Mucosa of rectum (tissue), 2 donors: Measurements from ENCODE around the gene NR2C2AP.
"Not testable (repeated sequence)": the region's sequence is repeated elsewhere in the genome, so short reads cannot be mapped to it uniquely, and the experiment has no call there.

Source experiments
- H3K27ac ChIP-seq, 2 donors: one replicate each; pipeline ENCODE4 v1.7.0; 2013; ENCODE audit warnings: inconsistent platforms in 2 of 2, low read depth in 2 of 2, low read length in 2 of 2
- H3K27me3 ChIP-seq, 2 donors: one replicate each; pipeline ENCODE4 v1.7.0; 2013; ENCODE audit warnings: low read length in 2 of 2; ENCODE audit not compliant: control insufficient read depth in 2 of 2, insufficient read depth in 2 of 2
- H3K36me3 ChIP-seq, 2 donors: one replicate each; pipeline ENCODE4 v1.7.0; 2013; ENCODE audit warnings: low read length in 2 of 2; ENCODE audit not compliant: control insufficient read depth in 2 of 2, insufficient read depth in 2 of 2
- H3K4me1 ChIP-seq, 2 donors: one replicate each; pipeline ENCODE4 v1.7.0; 2013; ENCODE audit warnings: low read length in 2 of 2, mild to moderate bottlenecking in 1 of 2; ENCODE audit not compliant: control insufficient read depth in 2 of 2, insufficient read depth in 2 of 2
- H3K4me3 ChIP-seq, 2 donors: one replicate each; pipeline ENCODE4 v1.7.0; 2013; ENCODE audit warnings: low read length in 2 of 2
- H3K9ac ChIP-seq, 2 donors: one replicate each; pipeline ENCODE4 v1.7.0; 2013; ENCODE audit warnings: low read length in 2 of 2, low read depth in 1 of 2, mild to moderate bottlenecking in 1 of 2
- H3K9me3 ChIP-seq, 2 donors: one replicate each; pipeline ENCODE4 v1.7.0; 2013; ENCODE audit warnings: low read length in 2 of 2; ENCODE audit not compliant: control insufficient read depth in 2 of 2
- donor health status: healthy.
- donor health status: Normal muscosa, but diverticular disease.

NR2C2AP gene

GRCh38 chr19:19186742-19187141, 16.5 kb downstream of the NR2C2AP start:
- H3K36me3 ChIP-seq = peaks cover 4 to 20% of the 10 kb centered on the region in 2 donors
- no peak overlapping the region for H3K9ac ChIP-seq
- no peaks in the 10 kb centered on the region for H3K27me3 ChIP-seq
- H3K27ac ChIP-seq = no peak overlapping the region
- H3K4me3 ChIP-seq = no peak overlapping the region
- H3K4me1 ChIP-seq = peaks cover 11 to 14% of the 10 kb centered on the region in 2 donors
- no peaks in the 10 kb centered on the region for H3K9me3 ChIP-seq

- Histone ChIP-seq H3K27ac (no peak overlapping the region), H3K4me3 (no peak overlapping the region), H3K27me3 (no peaks in the 10 kb centered on the region), H3K9me3 (no peaks in the 10 kb centered on the region), H3K36me3 (peaks cover 8 to 26% of the 10 kb centered on the region in 2 donors), H3K9ac (no peak overlapping the region), H3K4me1 (peaks cover 7 to 13% of the 10 kb centered on the region in 2 donors)
Measured at GRCh38 chr19:19185853-19186740, 17.1 kb downstream of the NR2C2AP start.

- H3K4me1 ChIP-seq = no peaks in the 10 kb centered on the region
- no peak overlapping the region for H3K4me3 ChIP-seq
- H3K9ac ChIP-seq = no peak overlapping the region
- H3K9me3 ChIP-seq = no peaks in the 10 kb centered on the region
- H3K27ac ChIP-seq = no peak overlapping the region
- H3K27me3 ChIP-seq = no peaks in the 10 kb centered on the region
- peaks cover 8 to 35% of the 10 kb centered on the region in 2 donors for H3K36me3 ChIP-seq
Measured at GRCh38 chr19:19181488-19181998, 21.7 kb downstream of the NR2C2AP start.

- Histone ChIP-seq H3K27me3 (no peaks in the 10 kb centered on the region), H3K36me3 (peaks cover 8 to 31% of the 10 kb centered on the region in 2 donors), H3K27ac (no peak overlapping the region), H3K4me1 (no peaks in the 10 kb centered on the region), H3K4me3 (no peak overlapping the region), H3K9ac (no peak overlapping the region), H3K9me3 (no peaks in the 10 kb centered on the region)
Measured at GRCh38 chr19:19179548-19180441, 23.4 kb downstream of the NR2C2AP start.

GRCh38 chr19:19176950-19177349, 26.3 kb downstream of the NR2C2AP start:
- Histone ChIP-seq H3K27me3 (no peaks in the 10 kb centered on the region), H3K27ac (no peak overlapping the region), H3K36me3 (peaks cover 4 to 23% of the 10 kb centered on the region in 2 donors), H3K4me1 (no peaks in the 10 kb centered on the region), H3K4me3 (no peak overlapping the region), H3K9me3 (no peaks in the 10 kb centered on the region), H3K9ac (no peak overlapping the region)

- H3K36me3 ChIP-seq = not testable (repeated sequence)
Measured at GRCh38 chr19:19173243-19173642, 30.0 kb downstream of the NR2C2AP start.

GRCh38 chr19:19171821-19172532, 31.2 kb downstream of the NR2C2AP start:
- no peaks in the 10 kb centered on the region for H3K27me3 ChIP-seq
- H3K4me3 ChIP-seq = no peak overlapping the region
- no peak overlapping the region for H3K9ac ChIP-seq
- peaks cover 5% of the 10 kb centered on the region in 2 donors for H3K4me1 ChIP-seq
- no peaks in the 10 kb centered on the region for H3K9me3 ChIP-seq
- H3K27ac ChIP-seq = no peak overlapping the region
- peaks cover 0 to 4% of the 10 kb centered on the region in 2 donors for H3K36me3 ChIP-seq

More at GRCh38 chr19:19173243-19173642, 30.0 kb downstream of the NR2C2AP start:
- not testable (repeated sequence) for H3K9me3 ChIP-seq, H3K27ac ChIP-seq, H3K4me1 ChIP-seq, H3K27me3 ChIP-seq, H3K9ac ChIP-seq, H3K4me3 ChIP-seq

GRCh38 chr19:19170873-19171672, 32.1 kb downstream of the NR2C2AP start:
- Histone ChIP-seq H3K4me3 (no peak overlapping the region), H3K9me3 (no peaks in the 10 kb centered on the region), H3K36me3 (no peaks in the 10 kb centered on the region), H3K27ac (no peak overlapping the region), H3K9ac (no peak overlapping the region), H3K27me3 (no peaks in the 10 kb centered on the region), H3K4me1 (peaks cover 5% of the 10 kb centered on the region in 2 donors)
